Measurements from ENCODE around the gene BCL2L1. TPM values are rescaled to one million over a fixed set of nuclear protein-coding genes. Genes with fewer than 3 reads are reported as not detected.

Gene BCL2L1
- total and polyA plus RNA-seq, 10 of the 15 experiments (the other 5 are each of a cell fraction or from before 2014, with no cell fraction given), result 0.63 to 67.7 (median 43.6) TPM

DNA sequence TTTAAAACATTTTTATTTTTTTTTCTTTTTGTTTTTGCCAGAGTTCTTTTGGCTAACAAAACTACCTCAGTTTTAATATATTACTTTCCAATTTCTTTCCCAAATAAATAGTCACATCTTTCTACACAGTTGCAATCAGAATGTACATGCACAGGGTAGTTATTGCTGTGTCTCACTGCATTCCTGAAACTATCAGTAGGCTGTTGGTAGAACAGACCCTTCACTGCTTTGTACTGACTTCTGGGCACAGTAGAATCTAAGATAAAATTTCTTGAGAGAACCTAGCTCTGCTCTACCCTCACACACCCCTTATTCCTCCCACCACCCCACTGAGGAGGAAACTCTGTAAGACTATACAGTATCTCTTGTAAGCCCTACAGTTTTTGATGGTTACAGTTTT lies 36.3 kb upstream of the BCL2L1 start:
- H3K9me3 ChIP-seq (replicated peaks; ENCODE audit: control insufficient read depth, insufficient read depth, low read length), result no peaks in the 10 kb centered on the region
- no peak for ATAC-seq
- BruUV-seq (replicated peaks), result no TSS peak
- intact Hi-C loops (cut with micrococcal nuclease; ENCODE audit: unreplicated experiment) (no loop called here), in situ Hi-C loops (cut with MboI) (no loop called here)
- DNase-seq (ENCODE audit: low read depth, low spot score), result no peak
- ChIA-PET CTCF (interaction anchor here (1.0 kb wide), 1 partner anchor 35 kb away, joined by 3 read pairs; no protein-coding TSS in a partner anchor), SMC1A (ENCODE audit: uncharacterized antibody, unreplicated experiment) (interaction anchor here (1.6 kb wide), 1 partner anchor 11 kb away, joined by 4 read pairs; no protein-coding TSS in a partner anchor), RAD21 (ENCODE audit: unreplicated experiment) (no interaction called here), POLR2A (no interaction called here)
- H3K4me2 ChIP-seq (ENCODE audit: control insufficient read depth, insufficient read depth), result no peak overlapping the region
- H3K36me3 ChIP-seq (ENCODE audit: control insufficient read depth in 2 of 2, insufficient read depth in 2 of 2, low read length in 1 of 2), result peaks cover 5 to 29% of the 10 kb centered on the region in 2 experiments; a peak in 3 of 4 replicates
- H3K4me1 ChIP-seq (ENCODE audit: control insufficient read depth, insufficient read depth, low read length), result no peaks in the 10 kb centered on the region
- FAIRE-seq, result no peak
- H3K79me2 ChIP-seq (ENCODE audit: control insufficient read depth, insufficient read depth, low read length), result peaks cover 15% of the 10 kb centered on the region
- H3K27me3 ChIP-seq (replicated peaks in 1 of 2; ENCODE audit: control insufficient read depth in 2 of 2, insufficient read depth in 2 of 2, low read length in 1 of 2), result no peaks in the 10 kb centered on the region
- TF ChIP-seq, protein P1, sequence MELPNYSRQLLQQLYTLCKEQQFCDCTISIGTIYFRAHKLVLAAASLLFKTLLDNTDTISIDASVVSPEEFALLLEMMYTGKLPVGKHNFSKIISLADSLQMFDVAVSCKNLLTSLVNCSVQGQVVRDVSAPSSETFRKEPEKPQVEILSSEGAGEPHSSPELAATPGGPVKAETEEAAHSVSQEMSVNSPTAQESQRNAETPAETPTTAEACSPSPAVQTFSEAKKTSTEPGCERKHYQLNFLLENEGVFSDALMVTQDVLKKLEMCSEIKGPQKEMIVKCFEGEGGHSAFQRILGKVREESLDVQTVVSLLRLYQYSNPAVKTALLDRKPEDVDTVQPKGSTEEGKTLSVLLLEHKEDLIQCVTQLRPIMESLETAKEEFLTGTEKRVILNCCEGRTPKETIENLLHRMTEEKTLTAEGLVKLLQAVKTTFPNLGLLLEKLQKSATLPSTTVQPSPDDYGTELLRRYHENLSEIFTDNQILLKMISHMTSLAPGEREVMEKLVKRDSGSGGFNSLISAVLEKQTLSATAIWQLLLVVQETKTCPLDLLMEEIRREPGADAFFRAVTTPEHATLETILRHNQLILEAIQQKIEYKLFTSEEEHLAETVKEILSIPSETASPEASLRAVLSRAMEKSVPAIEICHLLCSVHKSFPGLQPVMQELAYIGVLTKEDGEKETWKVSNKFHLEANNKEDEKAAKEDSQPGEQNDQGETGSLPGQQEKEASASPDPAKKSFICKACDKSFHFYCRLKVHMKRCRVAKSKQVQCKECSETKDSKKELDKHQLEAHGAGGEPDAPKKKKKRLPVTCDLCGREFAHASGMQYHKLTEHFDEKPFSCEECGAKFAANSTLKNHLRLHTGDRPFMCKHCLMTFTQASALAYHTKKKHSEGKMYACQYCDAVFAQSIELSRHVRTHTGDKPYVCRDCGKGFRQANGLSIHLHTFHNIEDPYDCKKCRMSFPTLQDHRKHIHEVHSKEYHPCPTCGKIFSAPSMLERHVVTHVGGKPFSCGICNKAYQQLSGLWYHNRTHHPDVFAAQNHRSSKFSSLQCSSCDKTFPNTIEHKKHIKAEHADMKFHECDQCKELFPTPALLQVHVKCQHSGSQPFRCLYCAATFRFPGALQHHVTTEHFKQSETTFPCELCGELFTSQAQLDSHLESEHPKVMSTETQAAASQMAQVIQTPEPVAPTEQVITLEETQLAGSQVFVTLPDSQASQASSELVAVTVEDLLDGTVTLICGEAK (IDR thresholded peaks at IDR 0.05; ENCODE audit: borderline replicate concordance), result no peak
- TF ChIP-seq SUPT20H (IDR thresholded peaks at IDR 0.05; ENCODE audit: borderline replicate concordance, control insufficient read depth, low read depth, low read length) (no peak), RFX5 (IDR thresholded peaks at IDR 0.05; ENCODE audit: low read depth, low read length) (no peak), CHD2 (IDR thresholded peaks at IDR 0.05; ENCODE audit: borderline replicate concordance, low read depth, low read length) (no peak)
- TF ChIP-seq, protein P2, sequence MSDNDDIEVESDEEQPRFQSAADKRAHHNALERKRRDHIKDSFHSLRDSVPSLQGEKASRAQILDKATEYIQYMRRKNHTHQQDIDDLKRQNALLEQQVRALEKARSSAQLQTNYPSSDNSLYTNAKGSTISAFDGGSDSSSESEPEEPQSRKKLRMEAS (IDR thresholded peaks at IDR 0.05; ENCODE audit: low read depth, low read length), result no peak
- TF ChIP-seq, protein P3, sequence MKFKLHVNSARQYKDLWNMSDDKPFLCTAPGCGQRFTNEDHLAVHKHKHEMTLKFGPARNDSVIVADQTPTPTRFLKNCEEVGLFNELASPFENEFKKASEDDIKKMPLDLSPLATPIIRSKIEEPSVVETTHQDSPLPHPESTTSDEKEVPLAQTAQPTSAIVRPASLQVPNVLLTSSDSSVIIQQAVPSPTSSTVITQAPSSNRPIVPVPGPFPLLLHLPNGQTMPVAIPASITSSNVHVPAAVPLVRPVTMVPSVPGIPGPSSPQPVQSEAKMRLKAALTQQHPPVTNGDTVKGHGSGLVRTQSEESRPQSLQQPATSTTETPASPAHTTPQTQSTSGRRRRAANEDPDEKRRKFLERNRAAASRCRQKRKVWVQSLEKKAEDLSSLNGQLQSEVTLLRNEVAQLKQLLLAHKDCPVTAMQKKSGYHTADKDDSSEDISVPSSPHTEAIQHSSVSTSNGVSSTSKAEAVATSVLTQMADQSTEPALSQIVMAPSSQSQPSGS (IDR thresholded peaks at IDR 0.05; ENCODE audit: low read length), result no peak
- TF ChIP-seq, protein P4, sequence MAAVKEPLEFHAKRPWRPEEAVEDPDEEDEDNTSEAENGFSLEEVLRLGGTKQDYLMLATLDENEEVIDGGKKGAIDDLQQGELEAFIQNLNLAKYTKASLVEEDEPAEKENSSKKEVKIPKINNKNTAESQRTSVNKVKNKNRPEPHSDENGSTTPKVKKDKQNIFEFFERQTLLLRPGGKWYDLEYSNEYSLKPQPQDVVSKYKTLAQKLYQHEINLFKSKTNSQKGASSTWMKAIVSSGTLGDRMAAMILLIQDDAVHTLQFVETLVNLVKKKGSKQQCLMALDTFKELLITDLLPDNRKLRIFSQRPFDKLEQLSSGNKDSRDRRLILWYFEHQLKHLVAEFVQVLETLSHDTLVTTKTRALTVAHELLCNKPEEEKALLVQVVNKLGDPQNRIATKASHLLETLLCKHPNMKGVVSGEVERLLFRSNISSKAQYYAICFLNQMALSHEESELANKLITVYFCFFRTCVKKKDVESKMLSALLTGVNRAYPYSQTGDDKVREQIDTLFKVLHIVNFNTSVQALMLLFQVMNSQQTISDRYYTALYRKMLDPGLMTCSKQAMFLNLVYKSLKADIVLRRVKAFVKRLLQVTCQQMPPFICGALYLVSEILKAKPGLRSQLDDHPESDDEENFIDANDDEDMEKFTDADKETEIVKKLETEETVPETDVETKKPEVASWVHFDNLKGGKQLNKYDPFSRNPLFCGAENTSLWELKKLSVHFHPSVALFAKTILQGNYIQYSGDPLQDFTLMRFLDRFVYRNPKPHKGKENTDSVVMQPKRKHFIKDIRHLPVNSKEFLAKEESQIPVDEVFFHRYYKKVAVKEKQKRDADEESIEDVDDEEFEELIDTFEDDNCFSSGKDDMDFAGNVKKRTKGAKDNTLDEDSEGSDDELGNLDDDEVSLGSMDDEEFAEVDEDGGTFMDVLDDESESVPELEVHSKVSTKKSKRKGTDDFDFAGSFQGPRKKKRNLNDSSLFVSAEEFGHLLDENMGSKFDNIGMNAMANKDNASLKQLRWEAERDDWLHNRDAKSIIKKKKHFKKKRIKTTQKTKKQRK (IDR thresholded peaks at IDR 0.05; ENCODE audit: low read depth, low read length), result no peak
- H2AFZ ChIP-seq (ENCODE audit: control insufficient read depth, low read depth, low read length), result no peak overlapping the region
- no peaks in the 10 kb centered on the region for H4K20me1 ChIP-seq (ENCODE audit: control insufficient read depth, insufficient read depth)
- H3K9ac ChIP-seq (ENCODE audit: control insufficient read depth, insufficient read depth, low read length), result no peak overlapping the region
- no peak overlapping the region for H3K4me3 ChIP-seq
- H3K27ac ChIP-seq (ENCODE audit: control insufficient read depth, insufficient read depth), result no peak overlapping the region
